Endothelial cell of hepatic sinusoid (primary cell): ENCODE measurements around the gene OSCP1.

Experiments used
- in situ Hi-C: cut with HindIII; loops from 2 replicates; pipeline ENCODE4 v1.10.0; 2017; ENCODE audit warnings: low sequenced_read_pairs

The OSCP1 gene

GRCh38 chr1:36475910-36476604 lies 25.8 kb upstream of the OSCP1 start:
- in situ Hi-C loops, result no loop called here

- in situ Hi-C loops, result no loop called here
Measured at GRCh38 chr1:36475341-36475740, 25.1 kb upstream of the OSCP1 start.

- in situ Hi-C loops, result no loop called here
Measured at GRCh38 chr1:36472656-36473055, 22.4 kb upstream of the OSCP1 start.

GRCh38 chr1:36471830-36472641 lies 21.8 kb upstream of the OSCP1 start:
- in situ Hi-C loops, result no loop called here

- in situ Hi-C loops, result no loop called here
Measured at GRCh38 chr1:36469163-36469562, 18.9 kb upstream of the OSCP1 start.

GRCh38 chr1:36467700-36468455 lies 17.6 kb upstream of the OSCP1 start:
- in situ Hi-C loops, result no loop called here

- in situ Hi-C loops, result no loop called here
Measured at GRCh38 chr1:36467027-36467410, 16.8 kb upstream of the OSCP1 start.

- in situ Hi-C loops, result no loop called here
Measured at GRCh38 chr1:36466370-36467026, 16.2 kb upstream of the OSCP1 start.

- in situ Hi-C loops, result no loop called here
Measured at GRCh38 chr1:36465731-36466369, 15.6 kb upstream of the OSCP1 start.

GRCh38 chr1:36464605-36465393 lies 14.5 kb upstream of the OSCP1 start:
- in situ Hi-C loops, result no loop called here

GRCh38 chr1:36463803-36464604 lies 13.8 kb upstream of the OSCP1 start, which contains the start of gene MRPS15:
MRPS15 (minus strand) TSS chr1:36464384; CDS start chr1:36464275, 109 bp downstream.
- in situ Hi-C loops, result no loop called here

- in situ Hi-C loops, result no loop called here
Measured at GRCh38 chr1:36463463-36463802, 13.2 kb upstream of the OSCP1 start.

- in situ Hi-C loops, result no loop called here
Measured at GRCh38 chr1:36458910-36459309, 8.7 kb upstream of the OSCP1 start.

- in situ Hi-C loops, result no loop called here
Measured at GRCh38 chr1:36457691-36458090, 7.4 kb upstream of the OSCP1 start.

- in situ Hi-C loops, result no loop called here
Measured at GRCh38 chr1:36456391-36456928, 6.2 kb upstream of the OSCP1 start.

- in situ Hi-C loops, result no loop called here
Measured at GRCh38 chr1:36455386-36455785, 5.1 kb upstream of the OSCP1 start.

GRCh38 chr1:36453600-36454388 lies 3.5 kb upstream of the OSCP1 start:
- in situ Hi-C loops, result no loop called here

GRCh38 chr1:36453051-36453450 lies 2.8 kb upstream of the OSCP1 start:
- in situ Hi-C loops, result no loop called here
